Nephron (organoid): ENCODE results near the gene RGMB.

ENCODE experiments used
- H3K27ac Mint-ChIP-seq, 3 experiments: 2 replicates each; pipeline ENCODE4 v1.8.0; 2020; ENCODE audit warnings: mixed read lengths in 3 of 3, mild to moderate bottlenecking in 2 of 3, moderate library complexity in 1 of 3
- H3K27me3 Mint-ChIP-seq: 2 replicates; pipeline ENCODE4 v1.8.0; 2021; ENCODE audit warnings: low read depth, mild to moderate bottlenecking, moderate library complexity, mixed read lengths
- H3K36me3 Mint-ChIP-seq: 2 replicates; pipeline ENCODE4 v1.8.0; 2020; ENCODE audit warnings: low read depth, mixed read lengths
- H3K4me1 Mint-ChIP-seq: 2 replicates; pipeline ENCODE4 v1.8.0; 2020; ENCODE audit warnings: mixed read lengths
- H3K4me3 Mint-ChIP-seq, 3 experiments: 2 replicates each; pipeline ENCODE4 v1.8.0; 2020; ENCODE audit warnings: mild to moderate bottlenecking in 3 of 3, mixed read lengths in 3 of 3, moderate library complexity in 2 of 3
- H3K9me3 Mint-ChIP-seq: 2 replicates; pipeline ENCODE4 v1.8.0; 2020; ENCODE audit warnings: mixed read lengths
- CTCF ChIP-seq, 3 experiments: fragments of 200-600 bp; sonication (generic); IDR thresholded peaks; one replicate each; pipeline ENCODE4 v1.5.0; 2021; ENCODE audit warnings: antibody characterized with exemption in 3 of 3; ENCODE audit not compliant: unreplicated experiment in 3 of 3

The RGMB gene

GRCh38 chr5:98796197-98796972 is 22.9 kb downstream of the RGMB start:
- Mint-ChIP-seq H3K9me3 (no peaks in the 10 kb centered on the region), H3K36me3 (peaks cover 29% of the 10 kb centered on the region), H3K27ac (no peak overlapping the region), H3K27me3 (peaks cover 3% of the 10 kb centered on the region), H3K4me1 (peaks cover 27% of the 10 kb centered on the region), H3K4me3 (no peak overlapping the region)
- peak; percentile 66 to 75 (median 68) for TF ChIP-seq CTCF (IDR thresholded peaks at IDR 0.05; ENCODE audit: unreplicated experiment in 3 of 3)

GRCh38 chr5:98798371-98798770 is 24.9 kb downstream of the RGMB start:
- Mint-ChIP-seq H3K9me3 (no peaks in the 10 kb centered on the region), H3K27me3 (peaks cover 3% of the 10 kb centered on the region), H3K36me3 (peaks cover 16% of the 10 kb centered on the region), H3K4me1 (peaks cover 20% of the 10 kb centered on the region), H3K27ac (no peak overlapping the region), H3K4me3 (no peak overlapping the region)
- TF ChIP-seq CTCF (IDR thresholded peaks at IDR 0.05; ENCODE audit: unreplicated experiment in 3 of 3), result no peak

- no peak for TF ChIP-seq CTCF (IDR thresholded peaks at IDR 0.05; ENCODE audit: unreplicated experiment in 3 of 3)
- peaks cover 14% of the 10 kb centered on the region for H3K36me3 Mint-ChIP-seq
- H3K27ac Mint-ChIP-seq, result no peak overlapping the region
- H3K4me3 Mint-ChIP-seq, result no peak overlapping the region
- peaks cover 3% of the 10 kb centered on the region for H3K27me3 Mint-ChIP-seq
- peaks cover 20% of the 10 kb centered on the region for H3K4me1 Mint-ChIP-seq
- no peaks in the 10 kb centered on the region for H3K9me3 Mint-ChIP-seq
These were observed 25.4 kb downstream of the RGMB start for GRCh38 chr5:98798847-98799246.

GRCh38 chr5:98804066-98804465 is 30.6 kb downstream of the RGMB start:
- peaks cover 23% of the 10 kb centered on the region for H3K36me3 Mint-ChIP-seq
- peaks cover under 1% of the 10 kb centered on the region for H3K27me3 Mint-ChIP-seq
- H3K9me3 Mint-ChIP-seq, result peaks cover 37% of the 10 kb centered on the region
- no peak overlapping the region for H3K4me3 Mint-ChIP-seq
- H3K27ac Mint-ChIP-seq, result no peak overlapping the region
- TF ChIP-seq CTCF (IDR thresholded peaks at IDR 0.05; ENCODE audit: unreplicated experiment in 3 of 3), result no peak
- H3K4me1 Mint-ChIP-seq, result no peaks in the 10 kb centered on the region

GRCh38 chr5:98805070-98805469 is 31.6 kb downstream of the RGMB start:
- peaks cover 37% of the 10 kb centered on the region for H3K9me3 Mint-ChIP-seq
- no peaks in the 10 kb centered on the region for H3K4me1 Mint-ChIP-seq
- no peak overlapping the region for H3K27ac Mint-ChIP-seq
- no peaks in the 10 kb centered on the region for H3K27me3 Mint-ChIP-seq
- H3K36me3 Mint-ChIP-seq, result peaks cover 23% of the 10 kb centered on the region
- no peak for TF ChIP-seq CTCF (IDR thresholded peaks at IDR 0.05; ENCODE audit: unreplicated experiment in 3 of 3)
- no peak overlapping the region for H3K4me3 Mint-ChIP-seq

- peaks cover 23% of the 10 kb centered on the region for H3K36me3 Mint-ChIP-seq
- no peak overlapping the region for H3K27ac Mint-ChIP-seq
- no peaks in the 10 kb centered on the region for H3K27me3 Mint-ChIP-seq
- H3K4me1 Mint-ChIP-seq, result no peaks in the 10 kb centered on the region
- H3K9me3 Mint-ChIP-seq, result peaks cover 37% of the 10 kb centered on the region
- H3K4me3 Mint-ChIP-seq, result no peak overlapping the region
- no peak for TF ChIP-seq CTCF (IDR thresholded peaks at IDR 0.05; ENCODE audit: unreplicated experiment in 3 of 3)
These were observed 34.3 kb downstream of the RGMB start for GRCh38 chr5:98807806-98808205.
